RWPE2 (cell line): ENCODE data around the gene SLC25A25.
"Not testable (repeated sequence)": the region's sequence is repeated elsewhere in the genome, so short reads cannot be mapped to it uniquely, and the experiment has no call there.

ENCODE experiments used
- ATAC-seq: fragments of 200-7000 bp; cut with Tn5 transposase; 3 replicates; pipeline ENCODE4 v1.9.1; 2021; ENCODE audit warnings: low read depth
- DNase-seq: peaks from one replicate; pipeline ENCODE4 v3.0.0-alpha.2; 2020; ENCODE audit warnings: low spot score
- H3K27ac ChIP-seq: fragments of 450-650 bp; 2 replicates; pipeline ENCODE4 v1.5.1; 2017; ENCODE audit warnings: mild to moderate bottlenecking; ENCODE audit not compliant: poor library complexity, severe bottlenecking
- H3K27me3 ChIP-seq: fragments of 250-450 bp; sonication (Bioruptor Pico); 2 replicates; pipeline ENCODE4 v1.5.1; 2021; ENCODE audit warnings: mild to moderate bottlenecking, moderate library complexity; ENCODE audit not compliant: insufficient read depth, poor library complexity, severe bottlenecking
- H3K36me3 ChIP-seq: fragments of 250-450 bp; sonication (Bioruptor Pico); 2 replicates; pipeline ENCODE4 v1.5.1; 2020; ENCODE audit warnings: low read depth, mild to moderate bottlenecking, moderate library complexity
- H3K4me1 ChIP-seq: fragments of 250-450 bp; sonication (Bioruptor Pico); 2 replicates; pipeline ENCODE4 v1.5.1; 2021; ENCODE audit warnings: mild to moderate bottlenecking, moderate library complexity; ENCODE audit not compliant: insufficient read depth, poor library complexity, severe bottlenecking
- H3K4me3 ChIP-seq: fragments of 250-450 bp; sonication (Bioruptor Pico); 2 replicates; pipeline ENCODE4 v1.5.1; 2021; ENCODE audit warnings: mild to moderate bottlenecking, moderate library complexity; ENCODE audit not compliant: severe bottlenecking
- H3K9me3 ChIP-seq: fragments of 250-450 bp; sonication (Bioruptor Pico); 2 replicates; pipeline ENCODE4 v1.5.1; 2021; ENCODE audit warnings: mild to moderate bottlenecking, moderate library complexity; ENCODE audit not compliant: severe bottlenecking
- TF ChIP-seq, protein P1 (sequence below): fragments of 450-650 bp; IDR thresholded peaks from one replicate; pipeline ENCODE4 v1.5.1; 2017; ENCODE audit warnings: mild to moderate bottlenecking, moderate library complexity; ENCODE audit not compliant: poor library complexity, severe bottlenecking

SLC25A25 gene

DNA sequence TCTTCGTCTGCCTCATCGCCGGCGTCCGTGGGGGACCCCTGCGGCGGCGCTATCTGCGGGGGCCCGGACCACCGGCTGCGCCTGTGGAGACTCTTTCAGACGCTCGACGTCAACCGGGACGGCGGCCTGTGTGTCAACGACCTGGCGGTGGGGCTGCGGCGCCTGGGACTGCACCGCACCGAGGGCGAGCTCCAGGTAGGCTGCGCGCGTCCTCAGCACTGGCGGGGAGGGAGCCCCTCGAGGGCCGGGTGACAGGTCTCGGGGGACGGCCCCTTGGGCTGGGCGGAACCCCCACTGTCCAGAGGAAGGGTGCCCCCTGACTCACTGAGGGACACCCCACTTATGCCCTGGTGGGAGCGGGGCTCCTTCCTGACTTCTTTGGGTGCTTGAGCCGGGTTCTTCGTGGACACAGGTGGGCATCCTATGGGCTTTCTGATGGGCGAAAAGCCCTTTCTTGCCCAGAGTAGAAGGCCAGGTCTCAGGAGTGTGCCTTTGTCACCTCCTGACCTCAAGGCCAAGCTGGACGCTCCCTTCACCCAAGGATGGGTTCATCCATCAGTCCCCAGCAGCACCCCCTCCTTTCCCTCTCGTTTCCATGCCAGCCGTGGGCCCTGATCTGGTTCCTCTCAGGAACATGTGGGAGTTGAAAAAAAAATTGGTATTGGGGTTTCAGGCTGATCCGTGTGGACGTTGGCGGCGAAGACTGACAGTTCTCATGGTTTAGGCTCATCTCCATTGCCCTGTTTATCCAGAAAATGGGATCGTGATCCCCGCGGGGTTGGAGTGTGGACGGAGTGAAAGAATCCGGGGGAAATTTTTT, 564 bp downstream of the SLC25A25 start:
- Histone ChIP-seq H3K9me3 (no peaks in the 10 kb centered on the region), H3K27ac (peak overlapping the region; percentile 86), H3K4me3 (peak overlapping the region; percentile 55), H3K4me1 (peaks cover 28% of the 10 kb centered on the region), H3K36me3 (no peaks in the 10 kb centered on the region), H3K27me3 (no peaks in the 10 kb centered on the region)
- DNase-seq (peak; percentile 57), ATAC-seq (no peak)
- TF ChIP-seq, protein P1, sequence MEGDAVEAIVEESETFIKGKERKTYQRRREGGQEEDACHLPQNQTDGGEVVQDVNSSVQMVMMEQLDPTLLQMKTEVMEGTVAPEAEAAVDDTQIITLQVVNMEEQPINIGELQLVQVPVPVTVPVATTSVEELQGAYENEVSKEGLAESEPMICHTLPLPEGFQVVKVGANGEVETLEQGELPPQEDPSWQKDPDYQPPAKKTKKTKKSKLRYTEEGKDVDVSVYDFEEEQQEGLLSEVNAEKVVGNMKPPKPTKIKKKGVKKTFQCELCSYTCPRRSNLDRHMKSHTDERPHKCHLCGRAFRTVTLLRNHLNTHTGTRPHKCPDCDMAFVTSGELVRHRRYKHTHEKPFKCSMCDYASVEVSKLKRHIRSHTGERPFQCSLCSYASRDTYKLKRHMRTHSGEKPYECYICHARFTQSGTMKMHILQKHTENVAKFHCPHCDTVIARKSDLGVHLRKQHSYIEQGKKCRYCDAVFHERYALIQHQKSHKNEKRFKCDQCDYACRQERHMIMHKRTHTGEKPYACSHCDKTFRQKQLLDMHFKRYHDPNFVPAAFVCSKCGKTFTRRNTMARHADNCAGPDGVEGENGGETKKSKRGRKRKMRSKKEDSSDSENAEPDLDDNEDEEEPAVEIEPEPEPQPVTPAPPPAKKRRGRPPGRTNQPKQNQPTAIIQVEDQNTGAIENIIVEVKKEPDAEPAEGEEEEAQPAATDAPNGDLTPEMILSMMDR, result no peak

DNA sequence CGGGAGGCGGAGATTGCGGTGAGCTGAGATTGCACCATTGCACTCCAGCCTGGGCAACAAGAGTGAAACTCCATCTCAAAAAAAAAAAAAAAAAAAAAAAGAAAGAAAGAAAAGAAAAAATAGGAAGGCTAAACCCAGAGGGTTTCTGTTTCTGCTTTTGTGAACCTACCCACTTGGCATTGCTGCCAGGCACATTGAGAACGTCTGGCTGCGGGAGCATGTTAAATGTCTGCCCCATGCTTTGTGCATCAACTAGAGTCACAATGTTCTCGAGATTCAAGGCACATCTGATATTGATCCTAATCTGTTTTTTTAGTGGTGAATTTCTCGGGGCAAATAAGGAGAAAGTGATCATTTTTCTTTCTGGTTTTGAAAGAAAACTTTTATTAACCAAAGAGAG, 2.8 kb downstream of the SLC25A25 start:
- Histone ChIP-seq H3K36me3 (no peaks in the 10 kb centered on the region), H3K9me3 (no peaks in the 10 kb centered on the region), H3K27ac (no peak overlapping the region), H3K27me3 (no peaks in the 10 kb centered on the region), H3K4me3 (no peak overlapping the region), H3K4me1 (peaks cover 28% of the 10 kb centered on the region)
- no peak for DNase-seq
- TF ChIP-seq, protein P1, result no peak
- ATAC-seq, result no peak

DNA sequence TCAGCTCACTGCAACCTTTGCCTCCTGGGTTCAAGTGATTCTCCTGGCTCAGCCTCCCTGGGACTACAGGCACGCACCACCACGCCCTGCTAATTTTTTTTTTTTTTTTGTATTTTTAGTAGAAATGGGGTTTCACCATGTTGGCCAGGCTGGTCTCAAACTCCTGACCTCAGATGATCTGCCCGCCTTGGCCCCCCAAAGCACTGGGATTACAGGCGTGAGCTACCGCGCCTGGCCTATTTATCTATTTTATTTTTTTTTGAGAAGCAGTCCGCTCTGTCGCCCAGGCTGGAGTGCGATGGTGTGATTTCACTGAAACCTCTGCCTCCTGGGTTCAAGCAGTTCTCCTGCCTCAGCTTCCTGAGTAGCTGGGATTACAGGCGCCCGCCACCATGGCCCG, 3.4 kb downstream of the SLC25A25 start:
- ATAC-seq, H3K9me3 ChIP-seq, H3K36me3 ChIP-seq, DNase-seq, H3K27me3 ChIP-seq, H3K4me3 ChIP-seq: not testable (repeated sequence)
- H3K4me1 ChIP-seq, result peaks cover 26% of the 10 kb centered on the region
- H3K27ac ChIP-seq, result peak overlapping the region; percentile 49

DNA sequence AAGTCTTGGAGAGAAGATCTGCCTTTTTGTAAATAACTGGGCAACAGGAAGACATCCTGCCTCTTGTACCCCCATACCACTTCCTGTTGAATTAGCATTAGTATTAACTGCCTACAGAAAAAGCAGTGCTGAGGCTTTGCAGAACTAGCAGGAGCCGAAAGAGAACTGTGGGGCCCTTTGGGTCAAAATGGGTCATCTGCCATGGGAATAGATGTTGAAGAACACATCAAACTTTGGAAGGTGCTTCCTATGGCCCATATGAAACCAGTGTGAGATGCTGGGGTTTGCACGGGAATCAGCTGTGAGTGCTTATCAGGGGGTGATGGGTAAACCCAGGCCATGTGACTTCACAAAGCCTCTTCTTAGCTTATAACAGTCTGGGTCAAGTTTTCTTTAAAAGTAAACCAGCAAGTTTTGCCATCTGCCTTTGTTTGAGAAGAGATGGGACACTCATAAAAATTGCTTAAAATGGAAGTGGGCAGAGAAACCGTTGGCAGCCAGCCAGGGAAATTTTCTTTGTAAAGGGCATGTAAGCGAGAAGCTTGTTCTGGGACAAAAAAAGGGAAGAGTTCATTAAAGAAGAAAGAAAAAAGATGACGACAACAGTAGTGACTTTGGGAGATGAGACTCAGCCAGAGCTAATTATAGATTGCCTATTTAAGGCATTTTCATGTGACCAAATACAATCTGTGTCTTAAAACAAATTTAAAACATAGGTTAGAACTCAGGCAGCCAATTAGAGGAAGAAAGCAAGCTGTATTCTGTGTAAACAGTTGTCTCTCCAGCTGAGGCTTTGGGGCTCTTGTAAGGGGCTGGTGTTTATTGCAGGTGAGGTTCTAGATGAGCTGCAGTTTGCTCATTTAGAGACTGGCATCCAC, 4.4 kb downstream of the SLC25A25 start:
- H3K27ac ChIP-seq, result peak overlapping the region; percentile 49
- H3K4me1 ChIP-seq, result peaks cover 21% of the 10 kb centered on the region
- ATAC-seq, result no peak
- DNase-seq, result no peak
- TF ChIP-seq, protein P1, result no peak
- H3K9me3 ChIP-seq, result no peaks in the 10 kb centered on the region
- H3K4me3 ChIP-seq, result no peak overlapping the region
- H3K27me3 ChIP-seq, result no peaks in the 10 kb centered on the region
- no peaks in the 10 kb centered on the region for H3K36me3 ChIP-seq

DNA sequence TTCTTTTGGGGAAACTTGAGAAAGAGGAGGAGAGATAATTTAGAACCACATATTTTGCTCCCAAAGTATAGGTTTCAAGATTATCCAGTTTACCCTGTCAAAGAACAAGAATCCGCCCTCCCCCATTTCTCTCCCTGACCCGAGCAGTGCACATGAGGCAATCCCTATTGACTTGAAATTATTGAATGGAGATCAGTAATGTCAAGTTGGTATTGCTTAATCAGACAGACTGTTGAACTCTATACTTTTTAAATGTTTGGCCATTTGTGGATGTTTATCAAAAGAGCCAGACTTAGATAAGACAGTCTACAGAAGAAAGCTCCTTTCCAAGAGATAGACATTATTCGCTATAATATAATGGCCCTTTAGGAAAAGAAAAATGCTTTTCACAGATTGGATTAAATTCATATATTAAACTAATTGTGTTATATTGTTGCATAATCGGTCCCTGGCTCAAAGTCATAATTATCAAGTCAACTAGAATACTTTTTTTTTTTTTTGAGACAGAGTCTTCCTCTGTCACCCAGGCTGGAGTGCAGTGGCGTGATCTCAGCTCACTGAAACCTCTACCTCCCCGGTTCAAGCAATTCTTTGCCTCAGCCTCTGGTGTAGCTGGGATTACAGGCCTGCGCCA, 5.3 kb downstream of the SLC25A25 start:
- TF ChIP-seq, protein P1, result no peak
- H3K4me1 ChIP-seq, result peaks cover 26% of the 10 kb centered on the region
- ATAC-seq (no peak), DNase-seq (no peak)
- no peaks in the 10 kb centered on the region for H3K9me3 ChIP-seq
- peak overlapping the region; percentile 49 for H3K27ac ChIP-seq
- no peaks in the 10 kb centered on the region for H3K36me3 ChIP-seq
- no peaks in the 10 kb centered on the region for H3K27me3 ChIP-seq
- H3K4me3 ChIP-seq, result no peak overlapping the region
